C4-2B (cell line): ENCODE data around the gene SPTBN2.

ENCODE experiments used
- H3K27ac ChIP-seq: fragments of 450-650 bp; 2 replicates; pipeline ENCODE4 v1.5.1; 2017
- ZFX ChIP-seq: fragments of 450-650 bp; IDR thresholded peaks from 2 replicates; pipeline ENCODE4 v1.6.1; 2017
- TF ChIP-seq, protein P1 (sequence below): fragments of 450-650 bp; conservative IDR thresholded peaks from 2 replicates; pipeline ENCODE4 v1.5.1; 2017; ENCODE audit warnings: mild to moderate bottlenecking

SPTBN2 gene

GRCh38 chr11:66693356-66694055 is 35.5 kb downstream of the SPTBN2 start:
- TF ChIP-seq, protein P1, sequence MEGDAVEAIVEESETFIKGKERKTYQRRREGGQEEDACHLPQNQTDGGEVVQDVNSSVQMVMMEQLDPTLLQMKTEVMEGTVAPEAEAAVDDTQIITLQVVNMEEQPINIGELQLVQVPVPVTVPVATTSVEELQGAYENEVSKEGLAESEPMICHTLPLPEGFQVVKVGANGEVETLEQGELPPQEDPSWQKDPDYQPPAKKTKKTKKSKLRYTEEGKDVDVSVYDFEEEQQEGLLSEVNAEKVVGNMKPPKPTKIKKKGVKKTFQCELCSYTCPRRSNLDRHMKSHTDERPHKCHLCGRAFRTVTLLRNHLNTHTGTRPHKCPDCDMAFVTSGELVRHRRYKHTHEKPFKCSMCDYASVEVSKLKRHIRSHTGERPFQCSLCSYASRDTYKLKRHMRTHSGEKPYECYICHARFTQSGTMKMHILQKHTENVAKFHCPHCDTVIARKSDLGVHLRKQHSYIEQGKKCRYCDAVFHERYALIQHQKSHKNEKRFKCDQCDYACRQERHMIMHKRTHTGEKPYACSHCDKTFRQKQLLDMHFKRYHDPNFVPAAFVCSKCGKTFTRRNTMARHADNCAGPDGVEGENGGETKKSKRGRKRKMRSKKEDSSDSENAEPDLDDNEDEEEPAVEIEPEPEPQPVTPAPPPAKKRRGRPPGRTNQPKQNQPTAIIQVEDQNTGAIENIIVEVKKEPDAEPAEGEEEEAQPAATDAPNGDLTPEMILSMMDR: no peak
- no peak for TF ChIP-seq ZFX
- H3K27ac ChIP-seq: no peak overlapping the region

DNA sequence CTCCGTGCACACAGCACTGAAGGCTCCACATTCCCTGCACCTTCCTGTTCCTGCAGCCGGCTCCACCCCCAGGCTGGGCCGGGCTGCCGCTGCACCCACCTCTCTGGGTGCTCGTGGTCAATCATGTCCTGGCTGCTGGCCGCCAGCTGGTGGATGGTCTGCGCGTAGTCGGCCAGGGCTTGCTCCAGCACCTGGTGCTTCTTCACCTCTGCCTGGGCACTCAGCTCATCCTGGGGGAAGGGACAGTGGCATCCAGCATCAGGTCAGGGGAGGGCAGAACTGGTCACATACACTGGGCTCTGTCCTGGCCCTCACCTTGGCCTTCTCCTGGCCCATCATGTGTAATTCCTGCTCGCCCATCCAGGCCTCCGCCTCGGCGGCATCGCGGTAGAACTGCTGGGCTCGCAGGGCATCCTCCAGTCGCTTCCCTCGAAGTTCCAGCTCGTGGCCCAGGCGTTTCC is 36.1 kb downstream of the SPTBN2 start:
- H3K27ac ChIP-seq: no peak overlapping the region
- TF ChIP-seq, protein P1: no peak
- no peak for TF ChIP-seq ZFX

DNA sequence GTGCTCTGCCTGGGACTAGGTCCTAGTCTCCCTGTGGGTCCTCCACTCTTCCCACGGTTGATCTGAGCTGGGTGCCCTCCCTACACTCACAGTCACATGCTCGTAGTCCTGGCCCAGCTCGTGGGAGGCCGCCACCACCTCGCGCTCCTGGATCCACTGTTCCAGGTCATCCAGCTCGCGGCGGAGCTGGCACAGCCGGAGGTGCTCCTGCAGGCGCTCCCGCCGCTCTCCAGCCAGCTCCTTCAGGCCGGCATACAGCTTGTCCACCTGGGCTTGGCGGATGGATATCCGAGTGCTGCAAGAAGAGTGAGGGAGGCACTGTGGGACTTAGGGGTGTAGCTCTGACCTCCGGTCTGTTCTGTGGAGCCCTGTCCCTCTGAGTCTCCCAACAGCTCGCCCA is 36.6 kb downstream of the SPTBN2 start:
- H3K27ac ChIP-seq: no peak overlapping the region
- TF ChIP-seq, protein P1: no peak
- no peak for TF ChIP-seq ZFX

DNA sequence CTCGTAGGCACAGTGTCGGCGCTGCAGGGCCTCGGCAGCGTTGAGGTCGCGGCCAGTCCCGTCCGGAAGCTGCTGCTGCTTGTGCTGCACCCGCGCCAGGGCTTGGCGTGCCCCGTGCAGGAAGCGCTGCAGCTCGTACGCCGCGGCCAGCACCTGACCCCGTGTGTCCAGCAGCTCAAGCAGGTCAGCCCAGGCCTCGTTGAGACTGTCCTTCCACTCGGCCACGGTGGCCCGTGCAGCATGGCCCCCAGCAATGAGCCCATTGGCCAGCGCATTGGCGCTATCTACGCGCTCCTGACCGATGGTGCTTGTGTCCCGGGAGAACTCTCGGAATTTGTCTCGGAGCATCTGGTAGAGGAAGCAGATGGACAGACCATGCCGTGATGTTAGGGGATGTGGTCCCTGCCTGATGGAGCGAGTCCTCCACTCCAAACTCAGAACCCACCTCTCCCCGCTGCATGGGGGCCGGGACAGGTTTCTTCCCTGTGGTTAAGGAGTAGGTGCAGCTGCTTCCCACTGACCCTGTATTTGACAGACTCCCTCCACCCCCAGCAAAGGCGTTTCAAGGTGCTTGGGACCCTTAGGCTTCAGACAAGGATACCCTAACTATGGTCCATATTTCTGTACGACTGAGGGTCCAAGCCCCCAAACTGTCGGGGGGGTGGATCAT is 37.6 kb downstream of the SPTBN2 start:
- TF ChIP-seq, protein P1: no peak
- no peak for TF ChIP-seq ZFX
- H3K27ac ChIP-seq: no peak overlapping the region

DNA sequence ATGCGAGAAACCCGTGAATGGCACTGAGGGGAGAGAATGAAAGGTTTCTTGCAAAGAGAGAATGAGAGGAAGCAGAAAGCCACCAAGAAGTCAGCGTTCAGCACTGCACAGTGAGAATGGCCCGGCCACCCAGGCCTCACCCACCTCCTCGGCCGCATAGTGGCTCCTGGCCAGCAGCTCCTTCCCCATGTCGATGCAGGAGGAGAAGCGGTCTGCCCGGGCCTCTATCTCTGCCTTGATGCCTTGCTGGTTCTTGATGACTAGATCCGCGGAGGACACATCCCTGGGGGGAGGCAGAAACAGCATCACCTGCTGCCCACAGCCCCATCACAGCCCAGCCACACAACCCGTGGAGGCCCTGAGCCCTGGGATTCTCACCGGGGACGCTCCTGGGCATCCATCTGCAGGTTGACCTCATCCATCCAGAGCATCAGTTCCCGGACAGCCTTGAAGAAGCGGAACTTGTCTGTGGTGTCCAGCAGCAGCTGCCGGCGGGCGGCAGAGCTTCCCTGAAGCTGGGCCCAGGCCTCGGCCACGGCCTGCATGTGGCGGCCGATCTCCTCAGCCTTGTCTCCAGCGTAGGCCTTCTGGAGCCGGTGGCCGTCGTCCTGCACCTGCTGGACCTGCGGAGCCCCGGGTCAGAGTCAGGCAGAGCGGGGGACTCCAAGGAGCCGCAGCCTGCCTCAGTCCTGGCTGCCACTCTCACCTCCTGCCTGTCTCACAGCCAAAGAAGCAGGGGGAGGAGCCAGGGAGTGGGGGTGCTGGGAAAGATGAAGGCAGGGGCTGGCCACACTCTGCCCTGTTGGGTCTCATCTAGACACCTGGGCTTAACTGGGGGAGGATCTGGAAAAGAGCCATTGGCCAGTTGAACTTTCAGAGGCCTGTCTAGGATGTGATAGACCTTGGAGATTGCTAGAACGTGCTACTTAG is 39.1 kb downstream of the SPTBN2 start:
- TF ChIP-seq, protein P1: no peak
- no peak for TF ChIP-seq ZFX
- no peak overlapping the region for H3K27ac ChIP-seq

DNA sequence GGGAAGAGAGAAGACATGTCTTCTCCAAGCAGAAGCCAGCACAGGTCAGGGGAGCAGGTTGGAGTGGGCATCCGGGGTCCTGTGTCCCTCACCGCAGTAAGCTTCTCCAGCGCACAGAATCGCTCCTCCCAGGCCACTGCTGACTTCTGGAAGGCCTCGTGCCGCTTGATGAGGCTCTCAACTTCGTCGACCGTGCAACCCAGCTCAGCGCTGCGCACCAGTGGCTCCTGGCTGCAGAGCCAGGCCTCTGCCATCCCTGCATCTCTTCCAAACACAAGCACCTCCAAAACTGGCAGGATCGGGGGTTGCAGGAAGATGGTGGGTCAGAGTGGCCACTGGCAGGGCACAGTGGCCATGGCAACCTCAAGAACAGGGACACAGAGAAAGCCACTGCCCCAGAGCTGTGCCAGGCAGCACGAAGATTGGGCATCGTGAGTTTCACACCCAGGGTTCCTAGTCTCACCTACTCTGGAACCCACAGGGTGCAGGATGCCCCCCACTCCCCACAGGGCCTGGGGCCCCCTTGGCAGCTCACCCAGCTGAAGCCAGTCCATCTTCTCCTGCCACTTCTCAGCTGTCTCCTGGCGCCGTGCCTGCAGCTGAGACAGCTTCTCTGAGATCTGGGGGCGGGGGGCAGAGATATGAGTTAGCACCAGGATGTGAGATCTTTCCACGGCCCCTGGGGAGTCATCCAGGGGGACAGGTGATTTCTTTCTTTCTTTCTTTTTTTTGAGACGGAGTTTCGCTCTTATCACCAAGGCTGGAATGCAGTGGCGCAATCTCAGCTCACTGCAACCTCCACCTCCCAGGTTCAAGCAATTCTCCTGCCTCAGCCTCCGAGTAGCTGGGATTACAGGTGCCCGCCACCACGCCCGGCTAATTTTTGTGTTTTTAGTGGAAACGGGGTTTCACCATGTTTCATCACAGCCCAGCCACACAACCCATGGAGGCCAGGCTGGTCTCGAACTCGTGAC is 40.2 kb downstream of the SPTBN2 start:
- TF ChIP-seq, protein P1: no peak
- no peak for TF ChIP-seq ZFX
- no peak overlapping the region for H3K27ac ChIP-seq
